GM12872 (cell line): Measurements from ENCODE around the gene C1orf87.

Experiments
- CTCF ChIP-seq: IDR thresholded peaks from 3 replicates; pipeline ENCODE4 v1.5.1; 2011; ENCODE audit warnings: low read depth, mild to moderate bottlenecking, low read length, moderate library complexity; ENCODE audit not compliant: insufficient read depth

The C1orf87 gene

GRCh38 chr1:60017508-60018205 is 55.9 kb downstream of the C1orf87 start:
- no peak for TF ChIP-seq CTCF

GRCh38 chr1:60010690-60011089 is 62.9 kb downstream of the C1orf87 start:
- TF ChIP-seq CTCF = no peak

- TF ChIP-seq CTCF = no peak
Observed at GRCh38 chr1:60008500-60008899, 65.1 kb downstream of the C1orf87 start.

GRCh38 chr1:60000625-60001024 is 72.9 kb downstream of the C1orf87 start:
- TF ChIP-seq CTCF = no peak

- no peak for TF ChIP-seq CTCF
Observed at GRCh38 chr1:59999746-60000145, 73.8 kb downstream of the C1orf87 start.

GRCh38 chr1:59999006-59999405 is 74.6 kb downstream of the C1orf87 start:
- TF ChIP-seq CTCF = no peak

GRCh38 chr1:59997479-59998115 is 76.0 kb downstream of the C1orf87 start:
- no peak for TF ChIP-seq CTCF
